Memory B cell (primary cell): ENCODE measurements around the gene ADPRS.
A peak's percentile ranks its signal among the peaks of the same experiment; 100 is the strongest.

Source experiments
- ATAC-seq: fragments of 150-1000 bp; cut with Tn5 transposase; 2 replicates; pipeline ENCODE4 v1.10.0; 2021; ENCODE audit warnings: low read depth, mild to moderate bottlenecking, moderate library complexity
- DNase-seq, 2 donors: peaks; one replicate each; pipeline ENCODE4 v3.0.0; 2022; ENCODE audit warnings: low spot score in 2 of 2
- H3K27ac Mint-ChIP-seq: one replicate; pipeline ENCODE4 v1.8.0; 2022; ENCODE audit warnings: mild to moderate bottlenecking, moderate library complexity, mixed read lengths
- H3K27me3 Mint-ChIP-seq: one replicate; pipeline ENCODE4 v1.8.0; 2022; ENCODE audit warnings: mixed read lengths
- H3K36me3 Mint-ChIP-seq: one replicate; pipeline ENCODE4 v1.8.0; 2022; ENCODE audit warnings: mild to moderate bottlenecking, mixed read lengths
- H3K4me1 Mint-ChIP-seq: one replicate; pipeline ENCODE4 v1.8.0; 2022; ENCODE audit warnings: mixed read lengths
- H3K4me3 Mint-ChIP-seq: one replicate; pipeline ENCODE4 v1.8.0; 2022; ENCODE audit warnings: mild to moderate bottlenecking, moderate library complexity, mixed read lengths
- H3K9me3 Mint-ChIP-seq: one replicate; pipeline ENCODE4 v1.8.0; 2022; ENCODE audit warnings: mixed read lengths

The ADPRS gene

DNA sequence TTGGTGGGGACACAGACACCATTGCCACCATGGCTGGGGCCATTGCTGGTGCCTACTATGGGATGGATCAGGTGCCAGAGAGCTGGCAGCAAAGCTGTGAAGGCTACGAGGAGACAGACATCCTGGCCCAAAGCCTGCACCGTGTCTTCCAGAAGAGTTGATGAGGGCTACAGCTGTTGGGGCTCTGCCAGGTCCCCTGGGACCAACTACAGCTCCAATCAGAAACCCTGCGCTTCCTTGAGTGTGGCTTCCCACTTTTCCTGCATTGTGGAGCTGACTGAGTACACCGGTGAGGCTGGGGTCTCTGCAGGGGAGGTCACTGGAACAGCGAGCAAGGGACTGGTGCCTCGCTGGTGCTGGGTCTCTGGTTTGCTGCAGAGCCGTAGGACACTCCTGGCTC lies 4.5 kb downstream of the ADPRS start:
- no peak overlapping the region for H3K27ac Mint-ChIP-seq
- ATAC-seq: no peak
- H3K4me3 Mint-ChIP-seq: no peak overlapping the region

DNA sequence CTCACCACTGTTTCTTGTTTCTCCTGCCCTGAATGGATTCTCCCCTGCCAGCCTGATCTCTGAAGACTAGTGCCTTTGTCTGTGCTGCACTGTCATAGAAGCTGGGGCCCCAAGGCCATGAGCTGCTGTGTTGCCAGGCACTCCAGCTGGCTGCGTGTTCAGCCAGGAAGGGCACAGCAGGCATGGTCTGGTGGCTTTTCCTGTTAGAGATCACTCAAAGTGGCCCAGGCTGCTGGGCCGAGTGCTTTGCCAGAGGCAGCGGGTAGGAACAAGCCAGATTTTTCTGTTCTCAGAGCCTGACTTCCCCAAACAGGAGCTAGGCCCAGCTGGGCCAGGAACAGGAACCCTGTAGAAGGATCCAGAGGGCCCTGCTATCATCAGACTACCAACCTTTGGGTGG lies 5.2 kb downstream of the ADPRS start:
- ATAC-seq: no peak
- DNase-seq: no peak
- Mint-ChIP-seq H3K27me3 (no peaks in the 10 kb centered on the region), H3K9me3 (no peaks in the 10 kb centered on the region), H3K4me1 (peaks cover 16% of the 10 kb centered on the region), H3K36me3 (peaks cover 4% of the 10 kb centered on the region), H3K4me3 (no peak overlapping the region), H3K27ac (no peak overlapping the region)

More for the DNA sequence above, 4.5 kb downstream of the ADPRS start:
- Mint-ChIP-seq H3K27me3 (no peaks in the 10 kb centered on the region), H3K9me3 (no peaks in the 10 kb centered on the region), H3K4me1 (peaks cover 16% of the 10 kb centered on the region), H3K36me3 (peaks cover 4% of the 10 kb centered on the region)
- no peak for DNase-seq

DNA sequence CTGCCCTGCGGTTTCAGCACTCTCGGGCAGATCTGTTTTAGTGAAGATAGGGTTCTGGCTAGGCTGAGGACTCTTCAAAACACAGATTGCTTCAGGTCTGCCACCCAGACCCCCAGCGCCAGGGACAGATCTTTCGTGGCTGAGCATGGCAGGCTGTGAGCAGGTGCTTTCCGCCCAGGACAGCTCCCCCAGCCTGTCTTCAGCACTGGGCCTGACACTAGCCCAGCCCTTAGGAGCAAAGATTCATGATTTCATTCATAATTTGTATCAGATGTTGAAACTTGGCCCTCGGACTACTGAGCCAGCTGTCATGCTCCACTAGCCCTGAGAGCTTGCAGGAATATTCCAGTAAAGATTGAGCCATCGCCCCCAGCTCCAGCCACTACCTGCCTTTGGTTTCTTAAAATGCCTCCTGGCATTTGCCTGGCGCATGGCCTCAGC lies 5.9 kb downstream of the ADPRS start:
- H3K4me3 Mint-ChIP-seq: no peak overlapping the region
- peaks cover 4% of the 10 kb centered on the region for H3K36me3 Mint-ChIP-seq
- H3K9me3 Mint-ChIP-seq: no peaks in the 10 kb centered on the region
- DNase-seq (no peak), ATAC-seq (no peak)
- no peak overlapping the region for H3K27ac Mint-ChIP-seq
- H3K27me3 Mint-ChIP-seq: no peaks in the 10 kb centered on the region
- H3K4me1 Mint-ChIP-seq: peaks cover 10% of the 10 kb centered on the region

DNA sequence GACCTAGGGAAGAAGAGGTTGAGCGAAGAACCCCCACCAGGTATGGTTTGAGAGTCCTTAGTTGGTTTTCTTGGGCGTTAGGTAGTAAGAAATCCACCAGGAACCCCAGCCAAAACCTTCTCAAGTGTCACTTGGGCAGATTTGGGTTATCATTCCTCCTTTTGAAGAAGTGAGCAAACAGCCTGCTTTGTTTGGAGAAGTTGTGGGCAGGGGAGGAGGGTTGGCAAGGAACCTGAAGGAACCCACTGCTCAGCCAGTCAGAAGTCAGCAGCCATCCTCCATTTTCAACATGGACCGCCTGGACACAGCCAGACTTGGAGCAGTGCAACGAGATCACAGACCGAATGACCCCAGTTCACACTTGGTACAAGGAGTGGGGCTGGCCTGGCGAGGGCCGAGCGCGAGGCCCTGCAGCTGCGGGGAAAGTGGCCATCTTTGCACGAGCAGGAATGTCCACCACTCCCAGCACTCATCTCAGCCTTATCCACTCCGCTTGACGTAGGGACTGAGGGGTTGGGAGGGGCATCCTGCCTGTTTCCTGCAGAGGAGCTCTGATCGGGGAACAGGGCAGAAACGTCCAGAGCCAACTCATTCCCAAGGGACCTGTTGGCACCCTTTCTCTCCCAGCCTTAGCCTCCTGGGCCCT lies 7.2 kb downstream of the ADPRS start:
- DNase-seq: no peak
- ATAC-seq: no peak
- peaks cover 4% of the 10 kb centered on the region for H3K36me3 Mint-ChIP-seq
- H3K27me3 Mint-ChIP-seq: no peaks in the 10 kb centered on the region
- peaks cover 4% of the 10 kb centered on the region for H3K4me1 Mint-ChIP-seq
- no peak overlapping the region for H3K4me3 Mint-ChIP-seq
- no peak overlapping the region for H3K27ac Mint-ChIP-seq
- no peaks in the 10 kb centered on the region for H3K9me3 Mint-ChIP-seq

DNA sequence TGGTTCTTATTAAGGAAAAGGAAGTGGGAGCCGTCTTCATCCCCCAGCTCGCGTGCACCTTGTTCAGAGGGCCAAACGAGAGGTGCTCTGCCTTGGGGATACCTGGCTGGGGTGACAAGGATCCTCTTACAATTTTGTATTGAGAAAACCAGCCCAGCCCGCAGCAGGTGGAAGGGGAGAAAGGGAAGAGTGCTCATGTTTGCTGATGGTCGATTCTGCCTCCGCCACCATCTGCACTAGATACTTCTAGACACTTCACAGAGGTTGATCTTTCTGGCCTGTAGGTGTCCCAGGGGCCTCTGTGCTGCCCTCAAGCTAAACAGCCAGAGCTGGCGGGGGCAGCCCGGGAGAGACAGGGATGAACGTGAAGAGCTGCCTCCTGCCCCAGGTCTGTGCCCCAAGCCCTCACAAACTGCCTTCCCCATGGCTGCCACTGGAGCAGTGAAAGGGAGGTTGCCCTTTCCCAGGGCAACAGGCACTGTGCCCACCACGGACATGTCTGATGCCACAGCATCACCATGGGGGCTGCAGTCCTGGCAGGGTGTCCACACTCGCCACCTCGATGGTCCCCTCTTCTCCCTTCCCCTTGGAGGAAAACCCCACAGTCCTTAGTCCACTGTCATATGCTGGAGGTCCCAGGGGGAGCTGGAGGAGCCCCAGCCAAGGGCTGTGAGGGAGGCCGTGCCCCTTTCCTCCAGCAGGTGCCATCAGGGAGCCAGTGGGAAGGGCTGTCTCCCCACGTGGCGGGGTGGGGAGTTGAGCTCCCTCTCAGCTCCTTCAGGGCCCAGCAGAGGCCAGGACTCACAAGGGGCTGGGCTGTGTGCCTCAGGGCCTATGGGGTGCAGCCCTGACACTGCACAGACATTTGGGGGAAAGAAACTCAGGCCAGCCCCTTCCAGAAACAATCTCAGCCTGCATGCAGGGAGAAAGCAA lies 8.1 kb downstream of the ADPRS start:
- no peak overlapping the region for H3K27ac Mint-ChIP-seq
- no peaks in the 10 kb centered on the region for H3K27me3 Mint-ChIP-seq
- peaks cover 4% of the 10 kb centered on the region for H3K4me1 Mint-ChIP-seq
- no peak overlapping the region for H3K4me3 Mint-ChIP-seq
- ATAC-seq (no peak), DNase-seq (no peak)
- H3K36me3 Mint-ChIP-seq: peaks cover 4% of the 10 kb centered on the region
- H3K9me3 Mint-ChIP-seq: no peaks in the 10 kb centered on the region

DNA sequence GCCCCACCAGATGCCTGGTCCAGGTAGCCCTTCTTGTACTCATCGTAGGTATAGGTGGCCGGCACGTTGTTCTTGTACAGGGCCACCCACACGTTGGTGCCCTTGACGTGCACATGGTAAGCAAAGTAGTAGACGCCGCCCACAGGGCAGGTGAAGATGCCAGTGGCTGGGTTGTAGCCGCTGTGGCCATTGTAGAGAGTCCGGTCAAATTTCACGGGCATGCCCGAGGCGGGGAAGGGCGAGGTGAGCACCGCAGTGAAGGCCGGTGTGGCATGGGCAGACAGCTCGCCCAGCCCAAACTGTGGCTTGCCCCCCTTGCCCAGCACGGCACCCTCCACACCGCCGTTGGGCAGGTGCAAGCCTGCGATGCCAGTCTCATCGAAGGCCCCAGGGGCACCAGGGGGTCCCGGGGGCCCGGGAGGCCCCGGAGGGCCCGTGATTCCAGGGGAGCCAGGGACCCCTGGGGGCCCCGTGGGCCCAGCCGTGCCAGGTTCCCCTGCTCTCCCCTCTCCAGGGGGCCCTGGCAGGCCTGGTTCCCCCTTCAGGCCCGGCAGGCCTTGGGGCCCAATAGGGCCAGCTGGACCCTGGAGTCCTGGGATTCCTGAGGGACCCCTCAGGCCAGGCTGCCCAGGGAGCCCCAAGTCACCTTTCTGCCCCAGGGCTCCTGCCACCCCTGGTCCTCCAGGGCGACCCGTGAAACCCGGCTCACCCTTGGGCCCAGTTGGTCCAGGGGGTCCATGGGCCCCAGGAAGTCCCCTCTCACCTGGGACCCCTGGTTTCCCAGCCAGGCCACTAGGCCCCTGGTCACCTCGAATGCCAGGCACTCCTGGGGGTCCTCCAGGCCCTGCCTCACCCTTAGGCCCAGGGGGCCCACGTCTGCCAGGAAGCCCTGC lies 9.2 kb downstream of the ADPRS start:
- ATAC-seq (no peak), DNase-seq (no peak)
- Mint-ChIP-seq H3K27me3 (no peaks in the 10 kb centered on the region), H3K9me3 (no peaks in the 10 kb centered on the region), H3K4me3 (no peak overlapping the region), H3K4me1 (no peaks in the 10 kb centered on the region), H3K27ac (no peak overlapping the region), H3K36me3 (peaks cover 4% of the 10 kb centered on the region)

DNA sequence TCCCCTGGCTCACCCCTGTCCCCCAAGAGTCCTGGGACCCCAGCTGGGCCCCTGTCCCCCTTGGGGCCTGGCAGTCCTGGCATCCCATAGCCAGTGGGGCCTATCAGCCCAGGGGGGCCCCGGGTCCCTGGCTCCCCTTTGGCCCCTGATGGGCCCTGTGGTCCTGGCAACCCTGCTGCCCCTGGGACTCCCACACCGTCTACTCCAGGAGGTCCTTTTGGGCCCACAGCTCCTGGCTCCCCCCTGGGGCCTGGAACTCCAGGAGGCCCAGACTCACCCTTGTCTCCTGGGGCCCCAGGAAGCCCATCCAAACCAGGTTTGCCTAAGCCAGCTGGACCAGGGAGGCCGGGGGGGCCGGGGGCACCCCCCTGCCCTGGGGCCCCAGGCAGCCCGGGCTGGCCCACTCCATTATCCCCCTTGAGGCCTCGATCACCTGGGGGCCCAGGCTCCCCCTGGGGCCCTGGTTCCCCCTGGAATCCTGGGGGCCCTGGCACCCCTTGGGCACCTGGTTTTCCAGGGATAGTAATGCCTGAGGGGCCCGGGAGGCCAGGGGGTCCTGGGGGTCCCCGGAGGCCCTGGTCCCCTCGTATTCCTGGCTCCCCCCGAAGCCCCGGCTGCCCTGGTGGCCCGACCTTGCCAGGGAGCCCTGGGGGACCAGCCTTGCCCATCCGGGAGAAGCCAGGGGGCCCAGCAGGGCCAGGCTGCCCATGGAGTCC lies 10.1 kb downstream of the ADPRS start:
- H3K4me3 Mint-ChIP-seq: no peak overlapping the region
- H3K9me3 Mint-ChIP-seq: no peaks in the 10 kb centered on the region
- no peaks in the 10 kb centered on the region for H3K36me3 Mint-ChIP-seq
- no peak overlapping the region for H3K27ac Mint-ChIP-seq
- no peaks in the 10 kb centered on the region for H3K4me1 Mint-ChIP-seq
- no peak for ATAC-seq
- H3K27me3 Mint-ChIP-seq: no peaks in the 10 kb centered on the region
- DNase-seq: no peak

DNA sequence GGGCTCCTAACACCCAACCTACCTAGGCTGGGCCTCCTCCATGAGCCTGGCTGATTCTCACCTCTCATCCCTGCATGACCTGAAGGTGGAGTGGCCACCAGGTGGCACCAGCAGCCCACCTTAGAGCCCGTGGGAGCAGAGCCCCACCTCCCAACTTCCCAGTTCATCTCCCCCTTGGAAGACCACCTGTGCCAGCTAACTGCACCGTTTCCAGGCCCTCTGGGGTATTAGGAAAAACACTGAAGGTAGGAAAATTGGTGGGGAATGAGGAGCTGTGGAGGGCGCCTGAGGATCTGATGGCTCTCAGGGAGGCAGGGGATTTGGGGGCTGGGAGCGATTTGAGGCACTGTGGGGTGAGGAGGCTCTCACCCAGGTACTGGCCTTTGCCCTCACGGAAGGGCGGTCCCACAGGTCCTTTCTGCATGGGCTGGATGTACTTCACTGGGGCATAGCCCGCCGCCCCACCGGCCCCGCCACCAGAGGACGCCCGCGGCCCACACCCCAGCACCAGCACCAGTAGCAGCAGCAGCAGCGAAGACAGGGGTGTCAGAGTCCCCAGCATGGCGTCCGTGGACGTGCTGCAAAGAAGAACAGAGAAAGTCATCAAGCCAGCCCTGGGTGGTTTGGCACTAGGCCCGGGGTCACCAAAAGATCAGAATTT lies 11.1 kb downstream of the ADPRS start:
- DNase-seq (peak; percentile 68 to 79), ATAC-seq (peak; percentile 90)
- Mint-ChIP-seq H3K4me1 (no peaks in the 10 kb centered on the region), H3K9me3 (no peaks in the 10 kb centered on the region), H3K27me3 (no peaks in the 10 kb centered on the region), H3K27ac (peak overlapping the region; percentile 20), H3K36me3 (no peaks in the 10 kb centered on the region), H3K4me3 (peak overlapping the region; percentile 5)

DNA sequence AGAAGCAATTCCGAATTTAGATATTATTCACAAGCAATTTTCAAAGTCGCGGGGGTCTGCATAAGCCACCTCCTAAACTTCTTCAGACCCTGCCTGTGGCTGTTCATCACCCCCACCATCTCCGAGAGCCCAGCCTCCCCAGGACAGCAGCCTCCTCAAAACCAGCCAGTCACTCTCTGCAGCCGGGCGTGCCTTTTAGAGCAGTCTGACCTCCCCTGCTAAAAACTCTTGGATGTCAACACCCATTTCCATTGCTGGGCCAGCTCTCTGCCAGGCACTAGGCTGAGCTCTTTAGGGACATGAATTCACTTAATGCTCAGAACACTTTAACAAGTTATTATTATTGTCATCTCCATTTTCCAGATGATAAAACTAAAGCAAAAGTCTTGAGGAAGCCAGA lies 11.7 kb downstream of the ADPRS start:
- H3K9me3 Mint-ChIP-seq: no peaks in the 10 kb centered on the region
- DNase-seq (no peak), ATAC-seq (no peak)
- H3K4me1 Mint-ChIP-seq: no peaks in the 10 kb centered on the region
- H3K36me3 Mint-ChIP-seq: no peaks in the 10 kb centered on the region
- no peak overlapping the region for H3K4me3 Mint-ChIP-seq
- H3K27me3 Mint-ChIP-seq: no peaks in the 10 kb centered on the region
- H3K27ac Mint-ChIP-seq: no peak overlapping the region

DNA sequence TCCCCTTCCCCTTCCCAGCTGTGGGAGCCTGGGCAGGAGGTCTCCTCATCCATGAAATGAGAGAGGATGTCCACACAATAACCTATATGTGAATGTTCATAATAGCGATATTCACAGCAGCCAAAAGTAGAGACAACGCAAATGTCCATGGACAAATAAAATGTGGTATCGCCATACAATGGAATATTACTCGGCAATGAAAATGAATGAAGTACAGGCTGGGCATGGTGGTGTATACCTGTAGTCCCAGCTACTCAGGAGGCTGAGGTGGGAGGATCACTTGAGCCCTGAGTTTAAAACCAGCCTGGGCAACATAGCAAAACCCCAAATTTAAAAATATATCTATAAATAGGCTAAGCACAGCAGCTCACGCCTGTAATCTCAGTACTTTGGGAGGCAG lies 12.9 kb downstream of the ADPRS start:
- no peaks in the 10 kb centered on the region for H3K9me3 Mint-ChIP-seq

DNA sequence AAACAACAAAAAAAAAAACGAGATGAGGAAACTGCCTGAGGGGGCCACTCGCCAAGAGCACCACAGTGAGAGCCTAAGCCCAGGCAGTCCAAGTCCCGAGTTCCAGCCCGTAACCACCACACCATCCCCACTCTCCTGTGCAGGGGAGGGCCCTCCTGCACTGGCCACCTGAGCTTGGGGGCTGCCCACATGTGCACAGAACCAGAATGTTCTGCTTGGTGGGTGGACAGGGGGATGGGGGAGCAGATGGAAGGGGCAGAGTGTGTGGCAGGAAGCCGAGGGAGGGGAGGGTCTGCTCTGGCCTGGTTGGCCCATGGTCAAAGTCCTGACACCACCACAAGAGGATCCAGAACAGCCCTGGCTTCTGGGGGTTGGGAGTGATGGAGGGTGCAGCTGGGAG lies 17.6 kb downstream of the ADPRS start:
- Mint-ChIP-seq H3K36me3 (no peaks in the 10 kb centered on the region), H3K27me3 (peaks cover 1% of the 10 kb centered on the region), H3K4me3 (no peak overlapping the region), H3K27ac (no peak overlapping the region), H3K4me1 (peaks cover 2% of the 10 kb centered on the region), H3K9me3 (no peaks in the 10 kb centered on the region)
- no peak for DNase-seq
- no peak for ATAC-seq

More for the DNA sequence above, 12.9 kb downstream of the ADPRS start:
- no peaks in the 10 kb centered on the region for H3K27me3 Mint-ChIP-seq
- H3K4me3 Mint-ChIP-seq: no peak overlapping the region
- H3K4me1 Mint-ChIP-seq: no peaks in the 10 kb centered on the region
- no peak for ATAC-seq
- no peak for DNase-seq
- no peaks in the 10 kb centered on the region for H3K36me3 Mint-ChIP-seq
- no peak overlapping the region for H3K27ac Mint-ChIP-seq

DNA sequence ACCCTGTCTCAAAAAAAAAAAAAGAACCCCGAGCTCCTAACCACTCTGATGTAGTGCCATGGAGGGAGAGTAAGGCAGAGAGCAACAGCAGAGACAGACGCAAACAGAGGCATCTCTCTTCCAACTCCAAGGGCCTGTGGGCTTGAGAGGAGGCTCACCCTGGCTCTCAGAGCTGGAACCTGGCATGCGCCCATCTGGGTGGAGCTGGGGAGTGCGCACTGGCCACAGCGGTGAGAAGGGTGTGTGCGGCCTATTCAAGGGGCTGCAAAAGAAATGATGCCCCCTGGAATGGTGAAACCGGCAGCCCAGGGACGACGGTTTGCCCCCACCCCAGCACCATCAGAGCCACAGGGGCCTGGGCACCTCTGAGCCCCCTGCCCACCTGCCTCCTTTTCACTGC lies 18.7 kb downstream of the ADPRS start:
- H3K36me3 Mint-ChIP-seq: no peaks in the 10 kb centered on the region
- H3K9me3 Mint-ChIP-seq: no peaks in the 10 kb centered on the region
- no peak overlapping the region for H3K4me3 Mint-ChIP-seq
- ATAC-seq (no peak), DNase-seq (no peak)
- peaks cover 2% of the 10 kb centered on the region for H3K4me1 Mint-ChIP-seq
- H3K27me3 Mint-ChIP-seq: peaks cover 1% of the 10 kb centered on the region
- H3K27ac Mint-ChIP-seq: no peak overlapping the region

DNA sequence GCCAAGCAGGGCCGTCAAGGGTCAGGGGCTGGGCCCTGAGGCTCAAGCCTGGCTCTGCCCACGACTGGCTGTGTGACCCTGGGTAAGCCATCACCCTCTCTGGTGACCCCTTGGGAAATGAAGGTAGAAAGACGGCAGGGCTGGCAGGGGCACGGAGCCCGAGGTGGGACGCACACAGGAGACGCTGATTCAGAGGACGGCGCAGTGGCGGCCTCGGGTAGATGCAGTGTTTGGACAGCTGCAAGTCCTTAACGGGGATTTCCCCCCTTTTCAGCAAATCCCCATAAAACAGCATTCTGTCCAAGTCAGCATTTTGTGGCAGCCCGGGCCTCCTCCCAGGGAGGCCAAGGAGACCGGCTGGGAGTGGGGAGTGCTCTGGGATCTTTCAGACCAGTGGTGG lies 19.6 kb downstream of the ADPRS start:
- no peak overlapping the region for H3K4me3 Mint-ChIP-seq
- peaks cover 3% of the 10 kb centered on the region for H3K27me3 Mint-ChIP-seq
- no peaks in the 10 kb centered on the region for H3K36me3 Mint-ChIP-seq
- no peak for DNase-seq
- no peak overlapping the region for H3K27ac Mint-ChIP-seq
- peaks cover 4% of the 10 kb centered on the region for H3K4me1 Mint-ChIP-seq
- no peak for ATAC-seq
- no peaks in the 10 kb centered on the region for H3K9me3 Mint-ChIP-seq
